ENCODE measurements around the gene NME4. TPM values are rescaled to one million over a fixed set of nuclear protein-coding genes. Genes with fewer than 3 reads are reported as not detected.

The NME4 gene
- polyA plus RNA-seq, 1 of the 3 experiments (the other 2 are of a cell fraction): 509 TPM

GRCh38 chr16:373020-373598 is 23.9 kb upstream of the NME4 start:
- Histone ChIP-seq H3K27ac (ENCODE audit: low read depth in 2 of 2, low read length in 1 of 2) (no peak overlapping the region), H3K9me3 (no peaks in the 10 kb centered on the region), H3K79me2 (ENCODE audit: insufficient read depth) (no peaks in the 10 kb centered on the region; the same call in 1 of the 2 replicates), H4K20me1 (ENCODE audit: insufficient read depth) (no peaks in the 10 kb centered on the region), H3K4me2 (no peak overlapping the region), H3K9me2 (no peaks in the 10 kb centered on the region), H3K4me3 (ENCODE audit: low read depth in 2 of 2, low read length in 1 of 2) (no peak overlapping the region), H3K9ac (no peak overlapping the region), H3K4me1 (ENCODE audit: control insufficient read depth in 1 of 2, insufficient read depth in 2 of 2, low read depth in 1 of 2, low read length in 1 of 2) (peaks cover 8 to 20% of the 10 kb centered on the region in 2 experiments; a peak in 2 of 4 replicates), H3K36me3 (replicated peaks in 1 of 2; ENCODE audit: control insufficient read depth in 1 of 2, insufficient read depth in 2 of 2, low read length in 1 of 2) (peaks cover 2 to 65% of the 10 kb centered on the region in 2 experiments), H3F3A (replicated peaks; ENCODE audit: insufficient read depth) (peaks cover 5% of the 10 kb centered on the region), H2AFZ (ENCODE audit: low read depth) (no peak overlapping the region), H3K27me3 (ENCODE audit: insufficient read depth) (no peaks in the 10 kb centered on the region)
- no peak for DNase-seq
- CTCF ChIA-PET: no interaction called here
- 100% methylated on average over 3 of the region's 5 CpGs for WGBS (ENCODE audit: low lambda C conversion rate)
- POLR2A ChIA-PET: no interaction called here
- TF ChIP-seq TCF12 (IDR thresholded peaks at IDR 0.05) (no peak), NFIC (IDR thresholded peaks at IDR 0.05; ENCODE audit: borderline replicate concordance) (no peak), RCOR1 (IDR thresholded peaks at IDR 0.05; ENCODE audit: low read length) (no peak)

GRCh38 chr16:373848-374615 is 23.0 kb upstream of the NME4 start:
- Histone ChIP-seq H3K27me3 (ENCODE audit: insufficient read depth) (no peaks in the 10 kb centered on the region), H3K9ac (no peak overlapping the region), H3K79me2 (ENCODE audit: insufficient read depth) (peaks cover 6% of the 10 kb centered on the region), H3K4me3 (ENCODE audit: low read depth in 2 of 2, low read length in 1 of 2) (no peak overlapping the region), H3K4me2 (no peak overlapping the region), H3K36me3 (replicated peaks in 1 of 2; ENCODE audit: control insufficient read depth in 1 of 2, insufficient read depth in 2 of 2, low read length in 1 of 2) (peaks cover 0 to 56% of the 10 kb centered on the region in 2 experiments), H3K27ac (ENCODE audit: low read depth in 2 of 2, low read length in 1 of 2) (no peak overlapping the region), H3K9me3 (no peaks in the 10 kb centered on the region), H3K4me1 (ENCODE audit: control insufficient read depth in 1 of 2, insufficient read depth in 2 of 2, low read depth in 1 of 2, low read length in 1 of 2) (peaks cover 8 to 20% of the 10 kb centered on the region in 2 experiments; a peak in 2 of 4 replicates), H2AFZ (ENCODE audit: low read depth) (no peak overlapping the region), H4K20me1 (ENCODE audit: insufficient read depth) (peaks cover 6% of the 10 kb centered on the region), H3K9me2 (no peaks in the 10 kb centered on the region), H3F3A (replicated peaks; ENCODE audit: insufficient read depth) (peaks cover 5% of the 10 kb centered on the region)
- 93% methylated on average over 13 of the region's 44 CpGs for WGBS (ENCODE audit: low lambda C conversion rate)
- no peak for DNase-seq
- CTCF ChIA-PET: interaction anchor here (1.7 kb wide), 1 partner anchor 11 kb away, joined by 9 read pairs; no protein-coding TSS in a partner anchor
- POLR2A ChIA-PET: no interaction called here
- TF ChIP-seq CHD2 (IDR thresholded peaks at IDR 0.05; ENCODE audit: low read length, partially characterized antibody) (no peak), ZBTB33 (IDR thresholded peaks at IDR 0.05; ENCODE audit: borderline replicate concordance, low read depth) (no peak), TAF1 (IDR thresholded peaks at IDR 0.05; ENCODE audit: borderline replicate concordance, low read depth, low read length) (no peak), EP300 (IDR thresholded peaks at IDR 0.05; ENCODE audit: borderline replicate concordance in 1 of 2, low read depth in 1 of 2, low read length in 1 of 2) (no peak), RFX5 (IDR thresholded peaks at IDR 0.05; ENCODE audit: low read length) (no peak), ELF1 (IDR thresholded peaks at IDR 0.05) (no peak), PBX3 (IDR thresholded peaks at IDR 0.05) (no peak), TCF12 (IDR thresholded peaks at IDR 0.05) (no peak), NRF1 (IDR thresholded peaks at IDR 0.05; ENCODE audit: low read depth, low read length) (no peak), POLR2AphosphoS5 (IDR thresholded peaks at IDR 0.05; ENCODE audit: low read depth, low read length) (no peak), SIN3A (IDR thresholded peaks at IDR 0.05; ENCODE audit: borderline replicate concordance, low read depth, low read length) (no peak), IRF3 (IDR thresholded peaks at IDR 0.05; ENCODE audit: low read depth, low read length) (no peak), GATA2 (CRISPR knock-in tag; IDR thresholded peaks at IDR 0.05) (no peak), GABPA (IDR thresholded peaks at IDR 0.05; ENCODE audit: low read depth) (no peak), FOXM1 (IDR thresholded peaks at IDR 0.05; ENCODE audit: low read depth) (no peak), SMC3 (IDR thresholded peaks at IDR 0.05; ENCODE audit: low read depth, low read length) (no peak), NFIC (IDR thresholded peaks at IDR 0.05; ENCODE audit: borderline replicate concordance) (no peak), FOSL2 (IDR thresholded peaks at IDR 0.05; ENCODE audit: borderline replicate concordance, low read depth) (no peak), RAD21 (IDR thresholded peaks at IDR 0.05; ENCODE audit: low read length) (no peak)
